Keratinocyte (primary cell): Measurements from ENCODE around the gene ADPRS.

ENCODE experiments used
- CTCF ChIP-seq, 3 experiments: IDR thresholded peaks in 1 of 3; conservative IDR thresholded peaks in 1 of 3; optimal IDR thresholded peaks in 1 of 3; 2 replicates in 2 of 3; 3 replicates in 1 of 3; pipeline versions ENCODE3 to v1.5.1; 2011; ENCODE audit warnings: low read length in 3 of 3, mild to moderate bottlenecking in 3 of 3, moderate library complexity in 2 of 3, control low read depth in 1 of 3, inconsistent platforms in 1 of 3; ENCODE audit not compliant: insufficient read depth in 2 of 3; ENCODE audit errors: extremely low read depth in 1 of 3
- EZH2 ChIP-seq: IDR thresholded peaks from one replicate; pipeline ENCODE4 v1.6.1; 2012; ENCODE audit warnings: inconsistent platforms, mild to moderate bottlenecking, low read length, moderate library complexity

GRCh38 chr1:36107394-36107793 is 18.7 kb downstream of the ADPRS start:
- TF ChIP-seq CTCF (optimal IDR thresholded peaks at IDR 0.05 in 1 of 3, IDR thresholded peaks at IDR 0.05 in 1 of 3, conservative IDR thresholded peaks at IDR 0.05 in 1 of 3; ENCODE audit: extremely low read depth in 1 of 3, insufficient read depth in 2 of 3, low read length in 3 of 3) (no peak), EZH2 (no peak)
